ENCODE results near the gene PPM1L.

PPM1L gene

GRCh38 chr3:160841455-160841854 is 85.4 kb downstream of the PPM1L start:
- DNase-seq (ENCODE audit: insufficient read length, low spot score) (no peak), FAIRE-seq (no peak)
- TF ChIP-seq CTCF (IDR thresholded peaks at IDR 0.05; ENCODE audit: insufficient read depth, missing control alignments), result peak; percentile 10

- no peak for FAIRE-seq
These were observed 86.3 kb downstream of the PPM1L start for GRCh38 chr3:160842021-160843005.

GRCh38 chr3:160851629-160852210 is 95.7 kb downstream of the PPM1L start:
- TF ChIP-seq CTCF (IDR thresholded peaks at IDR 0.05; ENCODE audit: insufficient read depth, missing control alignments), result no peak
- no peak for DNase-seq (ENCODE audit: insufficient read length, low spot score)
- FAIRE-seq, result no peak

More at GRCh38 chr3:160842021-160843005, 86.3 kb downstream of the PPM1L start:
- TF ChIP-seq CTCF (IDR thresholded peaks at IDR 0.05; ENCODE audit: insufficient read depth, missing control alignments), result no peak
- DNase-seq (ENCODE audit: insufficient read length, low spot score), result no peak

- DNase-seq (ENCODE audit: insufficient read length, low spot score), result no peak
- TF ChIP-seq CTCF (IDR thresholded peaks at IDR 0.05; ENCODE audit: insufficient read depth, missing control alignments), result no peak
- no peak for FAIRE-seq
These were observed 96.8 kb downstream of the PPM1L start for GRCh38 chr3:160852856-160853255.

- TF ChIP-seq CTCF (IDR thresholded peaks at IDR 0.05; ENCODE audit: insufficient read depth, missing control alignments), result no peak
- DNase-seq (ENCODE audit: insufficient read length, low spot score) (no peak), FAIRE-seq (no peak)
These were observed 100.4 kb downstream of the PPM1L start for GRCh38 chr3:160856450-160856849.

GRCh38 chr3:160857476-160858119 is 101.6 kb downstream of the PPM1L start:
- TF ChIP-seq CTCF (IDR thresholded peaks at IDR 0.05; ENCODE audit: insufficient read depth, missing control alignments), result no peak
- FAIRE-seq, result no peak
- no peak for DNase-seq (ENCODE audit: insufficient read length, low spot score)
